Omental fat pad (tissue), 4 donors: ENCODE measurements around the gene FBXW5. TPM values are rescaled to one million over a fixed set of nuclear protein-coding genes. Genes with fewer than 3 reads are reported as not detected.

Experiments used
- ATAC-seq: fragments of 150-250 bp; one replicate; pipeline ENCODE4 v1.9.1; 2016; ENCODE audit warnings: mild to moderate bottlenecking, moderate library complexity; ENCODE audit not compliant: low FRiP score
- DNase-seq: peaks from one replicate; pipeline ENCODE4 v3.0.0-alpha.2; 2019; ENCODE audit warnings: low spot score
- CTCF ChIP-seq, 3 donors: fragments of 450-650 bp; IDR thresholded peaks; one replicate each; pipeline ENCODE4 v1.5.1; 2016 to 2017; ENCODE audit warnings: antibody characterized with exemption in 3 of 3, mild to moderate bottlenecking in 3 of 3, moderate library complexity in 2 of 3
- total RNA-seq, 4 donors: library from RNA; depleted of rRNA; stranded (reverse); fragments of >200 nt; gene quantifications; one replicate each; pipeline ENCODE4 v1.1.0, GENCODE V29; 2016

Gene FBXW5
- total RNA-seq, 4 donors from 2014 or later: 154 to 242 (median 185) TPM

- no peak for DNase-seq
- TF ChIP-seq CTCF (IDR thresholded peaks at IDR 0.05): no peak
- ATAC-seq: no peak
These were observed 25.8 kb upstream of the FBXW5 start for GRCh38 chr9:136970361-136970760.

- no peak for ATAC-seq
- no peak for DNase-seq
- TF ChIP-seq CTCF (IDR thresholded peaks at IDR 0.05): no peak
These were observed 25.2 kb upstream of the FBXW5 start for GRCh38 chr9:136969774-136970173.

GRCh38 chr9:136969150-136969549, 24.6 kb upstream of the FBXW5 start:
- TF ChIP-seq CTCF (IDR thresholded peaks at IDR 0.05): no peak
- no peak for DNase-seq
- no peak for ATAC-seq

- no peak for TF ChIP-seq CTCF (IDR thresholded peaks at IDR 0.05)
- no peak for DNase-seq
- ATAC-seq: no peak
These were observed 24.0 kb upstream of the FBXW5 start for GRCh38 chr9:136968333-136969127.

- TF ChIP-seq CTCF (IDR thresholded peaks at IDR 0.05): no peak
- ATAC-seq: no peak
- DNase-seq: no peak
These were observed 21.4 kb upstream of the FBXW5 start for GRCh38 chr9:136965771-136966484.

GRCh38 chr9:136964833-136965422, 20.4 kb upstream of the FBXW5 start:
- TF ChIP-seq CTCF (IDR thresholded peaks at IDR 0.05): no peak
- ATAC-seq (no peak), DNase-seq (no peak)
